ENCODE measurements around the gene ASTN2. TPM values are rescaled to one million over a fixed set of nuclear protein-coding genes. Genes with fewer than 3 reads are reported as not detected.

Gene ASTN2
- total and polyA plus RNA-seq, 4 donors = 0.57 to 2.9 (median 1.4) TPM

- Histone ChIP-seq H3K4me3 (ENCODE audit: low read depth in 1 of 3, low read length in 3 of 3) (no peak overlapping the region), H3K36me3 (ENCODE audit: control insufficient read depth in 4 of 4, insufficient read depth in 3 of 4, low read depth in 1 of 4, low read length in 3 of 4) (no peaks in the 10 kb centered on the region), H3K9ac (ENCODE audit: low read depth in 1 of 2, low read length in 2 of 2) (no peak overlapping the region), H3K27me3 (ENCODE audit: control insufficient read depth in 4 of 4, insufficient read depth in 4 of 4, low read length in 3 of 4) (peaks cover 0 to 7% (median 0%) of the 10 kb centered on the region in 4 donors), H3K4me1 (ENCODE audit: control insufficient read depth in 4 of 4, insufficient read depth in 4 of 4, low read length in 3 of 4) (no peaks in the 10 kb centered on the region), H3K27ac (ENCODE audit: low read depth in 1 of 2, low read length in 2 of 2) (no peak overlapping the region), H3K9me3 (ENCODE audit: control insufficient read depth in 4 of 4, low read length in 3 of 4) (no peaks in the 10 kb centered on the region)
- no peak for TF ChIP-seq EGR1 (IDR thresholded peaks at IDR 0.05; ENCODE audit: low read depth in 2 of 2)
- 71% methylated on average over 3 of the region's 3 CpGs for WGBS
- DNase-seq (ENCODE audit: low spot score) = no peak
Measured at GRCh38 chr9:117098331-117098730, 316.5 kb downstream of the ASTN2 start.

- Histone ChIP-seq H3K9me3 (ENCODE audit: control insufficient read depth in 4 of 4, low read length in 3 of 4) (no peaks in the 10 kb centered on the region), H3K27ac (ENCODE audit: low read depth in 1 of 2, low read length in 2 of 2) (no peak overlapping the region), H3K9ac (ENCODE audit: low read depth in 1 of 2, low read length in 2 of 2) (no peak overlapping the region), H3K27me3 (ENCODE audit: control insufficient read depth in 4 of 4, insufficient read depth in 4 of 4, low read length in 3 of 4) (peaks cover 0 to 7% (median 0%) of the 10 kb centered on the region in 4 donors), H3K36me3 (ENCODE audit: control insufficient read depth in 4 of 4, insufficient read depth in 3 of 4, low read depth in 1 of 4, low read length in 3 of 4) (no peaks in the 10 kb centered on the region), H3K4me3 (ENCODE audit: low read depth in 1 of 3, low read length in 3 of 3) (no peak overlapping the region), H3K4me1 (ENCODE audit: control insufficient read depth in 4 of 4, insufficient read depth in 4 of 4, low read length in 3 of 4) (no peaks in the 10 kb centered on the region)
- TF ChIP-seq GABPA (IDR thresholded peaks at IDR 0.05 in 1 of 2, conservative IDR thresholded peaks at IDR 0.05 in 1 of 2) = no peak
- no peak for TF ChIP-seq JUND (IDR thresholded peaks at IDR 0.05)
- no peak for TF ChIP-seq ATF3 (IDR thresholded peaks at IDR 0.05)
- TF ChIP-seq CTCF (IDR thresholded peaks at IDR 0.05; ENCODE audit: low read depth, low read length, missing input control) = no peak
- TF ChIP-seq EGR1 (IDR thresholded peaks at IDR 0.05; ENCODE audit: low read depth in 2 of 2) = no peak
- no peak for TF ChIP-seq YY1 (IDR thresholded peaks at IDR 0.05)
- TF ChIP-seq RXRA (IDR thresholded peaks at IDR 0.05) = no peak
- TF ChIP-seq SP1 (IDR thresholded peaks at IDR 0.05) = no peak
- no peak for TF ChIP-seq HNF4A (conservative IDR thresholded peaks at IDR 0.05)
- TF ChIP-seq REST (IDR thresholded peaks at IDR 0.05) = no peak
- no peak for TF ChIP-seq FOXA2 (IDR thresholded peaks at IDR 0.05)
- TF ChIP-seq FOXA1 (IDR thresholded peaks at IDR 0.05) = no peak
- no peak for TF ChIP-seq NR2F2 (IDR thresholded peaks at IDR 0.05)
- no peak for TF ChIP-seq TAF1 (conservative IDR thresholded peaks at IDR 0.05)
- TF ChIP-seq MAX (IDR thresholded peaks at IDR 0.05) = no peak
- no peak for TF ChIP-seq ZBTB33 (IDR thresholded peaks at IDR 0.05)
- no peak for TF ChIP-seq HNF4G (IDR thresholded peaks at IDR 0.05)
- TF ChIP-seq RAD21 (IDR thresholded peaks at IDR 0.05) = no peak
- 70% methylated on average over 3 of the region's 3 CpGs for WGBS
- no peak for DNase-seq (ENCODE audit: low spot score)
Measured at GRCh38 chr9:117097761-117098160, 317.1 kb downstream of the ASTN2 start.

Data from liver (tissue), 9 donors.